ENCODE data around the gene ZDHHC20.

- TF ChIP-seq CTCF (IDR thresholded peaks at IDR 0.05) (no peak), EZH2phosphoT487 (IDR thresholded peaks at IDR 0.05) (no peak)
These were observed 115.4 kb downstream of the ZDHHC20 start for GRCh38 chr13:21343659-21344058.

Measured in neural progenitor cell (in vitro differentiated cells).